GM12873 (cell line): ENCODE results near the gene SWAP70.

Source experiments
- CTCF ChIP-seq: IDR thresholded peaks from 2 replicates; pipeline ENCODE4 v1.5.1; 2012; ENCODE audit warnings: low read depth, mild to moderate bottlenecking, moderate library complexity, low read length, control low read depth; ENCODE audit not compliant: insufficient read depth; ENCODE audit errors: missing control alignments

SWAP70 gene

GRCh38 chr11:9796854-9797253 is 133.0 kb downstream of the SWAP70 start:
- no peak for TF ChIP-seq CTCF

- no peak for TF ChIP-seq CTCF
These were observed 133.4 kb downstream of the SWAP70 start for GRCh38 chr11:9797300-9797699.

- TF ChIP-seq CTCF: no peak
These were observed 136.0 kb downstream of the SWAP70 start for GRCh38 chr11:9799886-9800285.

GRCh38 chr11:9802291-9802861 is 138.5 kb downstream of the SWAP70 start:
- TF ChIP-seq CTCF: no peak
